ENCODE measurements around the gene ANKRD30A.
"Not testable (repeated sequence)": the region's sequence is repeated elsewhere in the genome, so short reads cannot be mapped to it uniquely, and the experiment has no call there.

Gene ANKRD30A, protein sequence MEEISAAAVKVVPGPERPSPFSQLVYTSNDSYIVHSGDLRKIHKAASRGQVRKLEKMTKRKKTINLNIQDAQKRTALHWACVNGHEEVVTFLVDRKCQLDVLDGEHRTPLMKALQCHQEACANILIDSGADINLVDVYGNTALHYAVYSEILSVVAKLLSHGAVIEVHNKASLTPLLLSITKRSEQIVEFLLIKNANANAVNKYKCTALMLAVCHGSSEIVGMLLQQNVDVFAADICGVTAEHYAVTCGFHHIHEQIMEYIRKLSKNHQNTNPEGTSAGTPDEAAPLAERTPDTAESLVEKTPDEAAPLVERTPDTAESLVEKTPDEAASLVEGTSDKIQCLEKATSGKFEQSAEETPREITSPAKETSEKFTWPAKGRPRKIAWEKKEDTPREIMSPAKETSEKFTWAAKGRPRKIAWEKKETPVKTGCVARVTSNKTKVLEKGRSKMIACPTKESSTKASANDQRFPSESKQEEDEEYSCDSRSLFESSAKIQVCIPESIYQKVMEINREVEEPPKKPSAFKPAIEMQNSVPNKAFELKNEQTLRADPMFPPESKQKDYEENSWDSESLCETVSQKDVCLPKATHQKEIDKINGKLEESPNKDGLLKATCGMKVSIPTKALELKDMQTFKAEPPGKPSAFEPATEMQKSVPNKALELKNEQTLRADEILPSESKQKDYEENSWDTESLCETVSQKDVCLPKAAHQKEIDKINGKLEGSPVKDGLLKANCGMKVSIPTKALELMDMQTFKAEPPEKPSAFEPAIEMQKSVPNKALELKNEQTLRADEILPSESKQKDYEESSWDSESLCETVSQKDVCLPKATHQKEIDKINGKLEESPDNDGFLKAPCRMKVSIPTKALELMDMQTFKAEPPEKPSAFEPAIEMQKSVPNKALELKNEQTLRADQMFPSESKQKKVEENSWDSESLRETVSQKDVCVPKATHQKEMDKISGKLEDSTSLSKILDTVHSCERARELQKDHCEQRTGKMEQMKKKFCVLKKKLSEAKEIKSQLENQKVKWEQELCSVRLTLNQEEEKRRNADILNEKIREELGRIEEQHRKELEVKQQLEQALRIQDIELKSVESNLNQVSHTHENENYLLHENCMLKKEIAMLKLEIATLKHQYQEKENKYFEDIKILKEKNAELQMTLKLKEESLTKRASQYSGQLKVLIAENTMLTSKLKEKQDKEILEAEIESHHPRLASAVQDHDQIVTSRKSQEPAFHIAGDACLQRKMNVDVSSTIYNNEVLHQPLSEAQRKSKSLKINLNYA (N-terminal part only)

DNA sequence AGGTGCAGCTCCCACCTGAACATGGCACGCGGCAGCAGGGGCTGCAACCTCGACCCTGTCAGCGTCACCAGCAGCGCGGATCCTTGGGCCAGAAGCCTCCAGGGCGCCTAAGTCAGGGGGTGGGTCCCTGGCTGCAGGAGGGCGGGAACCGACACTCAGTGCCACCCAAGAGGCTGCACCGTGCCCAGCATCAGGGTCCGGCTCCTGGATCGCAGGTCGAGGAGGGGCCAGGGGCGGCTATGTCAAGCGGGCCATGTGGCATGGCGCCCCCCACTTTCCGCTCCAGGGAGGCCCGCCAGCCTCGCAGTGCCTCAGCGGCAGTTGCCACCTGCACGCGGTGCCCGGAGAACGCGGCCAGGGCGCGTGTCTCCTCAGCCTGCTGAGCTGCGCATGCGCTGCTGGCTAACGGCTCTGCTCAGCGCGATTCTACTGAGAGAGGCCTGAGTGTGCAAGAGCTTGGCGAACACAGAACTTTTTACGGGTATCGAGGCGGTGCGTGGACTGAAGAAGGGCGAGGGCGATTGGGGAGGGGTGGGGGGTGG, at the start of gene ANKRD30A:
Gene ANKRD30A, plus strand, starts transcription at position 408 of the 542 bp plus-strand sequence. CDS start 190 bp downstream, outside the sequence.
- TF ChIP-seq, protein P1, sequence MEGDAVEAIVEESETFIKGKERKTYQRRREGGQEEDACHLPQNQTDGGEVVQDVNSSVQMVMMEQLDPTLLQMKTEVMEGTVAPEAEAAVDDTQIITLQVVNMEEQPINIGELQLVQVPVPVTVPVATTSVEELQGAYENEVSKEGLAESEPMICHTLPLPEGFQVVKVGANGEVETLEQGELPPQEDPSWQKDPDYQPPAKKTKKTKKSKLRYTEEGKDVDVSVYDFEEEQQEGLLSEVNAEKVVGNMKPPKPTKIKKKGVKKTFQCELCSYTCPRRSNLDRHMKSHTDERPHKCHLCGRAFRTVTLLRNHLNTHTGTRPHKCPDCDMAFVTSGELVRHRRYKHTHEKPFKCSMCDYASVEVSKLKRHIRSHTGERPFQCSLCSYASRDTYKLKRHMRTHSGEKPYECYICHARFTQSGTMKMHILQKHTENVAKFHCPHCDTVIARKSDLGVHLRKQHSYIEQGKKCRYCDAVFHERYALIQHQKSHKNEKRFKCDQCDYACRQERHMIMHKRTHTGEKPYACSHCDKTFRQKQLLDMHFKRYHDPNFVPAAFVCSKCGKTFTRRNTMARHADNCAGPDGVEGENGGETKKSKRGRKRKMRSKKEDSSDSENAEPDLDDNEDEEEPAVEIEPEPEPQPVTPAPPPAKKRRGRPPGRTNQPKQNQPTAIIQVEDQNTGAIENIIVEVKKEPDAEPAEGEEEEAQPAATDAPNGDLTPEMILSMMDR (IDR thresholded peaks at IDR 0.05; ENCODE audit: insufficient read depth, low read depth, low read length, missing control alignments) = no peak
- DNase-seq (ENCODE audit: low read depth) = no peak
- no peak within 1 kb of the TSS for H3K4me3 ChIP-seq (ENCODE audit: low read depth, low read length)

DNA sequence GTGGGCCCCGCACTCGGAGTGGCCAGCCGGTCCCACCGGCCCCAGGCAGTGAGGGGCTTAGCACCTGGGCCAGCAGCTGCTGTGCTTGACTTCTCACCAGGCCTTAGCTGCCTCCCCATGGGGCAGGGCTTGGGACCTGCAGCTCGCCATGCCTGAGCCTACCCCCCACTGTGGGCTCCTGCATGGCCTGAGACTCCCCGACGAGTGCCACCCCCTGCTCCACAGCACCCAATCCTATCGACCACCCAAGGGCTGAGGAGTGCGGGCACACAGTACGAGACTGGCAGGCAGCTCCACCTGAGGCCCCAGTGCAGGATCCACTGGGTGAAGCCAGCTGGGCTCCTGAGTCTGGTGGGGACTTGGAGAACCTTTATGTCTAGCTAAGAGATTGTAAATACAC, 49.3 kb upstream of the ANKRD30A start:
- DNase-seq (ENCODE audit: low read depth); H3K4me3 ChIP-seq (ENCODE audit: low read depth, low read length): not testable (repeated sequence)

DNA sequence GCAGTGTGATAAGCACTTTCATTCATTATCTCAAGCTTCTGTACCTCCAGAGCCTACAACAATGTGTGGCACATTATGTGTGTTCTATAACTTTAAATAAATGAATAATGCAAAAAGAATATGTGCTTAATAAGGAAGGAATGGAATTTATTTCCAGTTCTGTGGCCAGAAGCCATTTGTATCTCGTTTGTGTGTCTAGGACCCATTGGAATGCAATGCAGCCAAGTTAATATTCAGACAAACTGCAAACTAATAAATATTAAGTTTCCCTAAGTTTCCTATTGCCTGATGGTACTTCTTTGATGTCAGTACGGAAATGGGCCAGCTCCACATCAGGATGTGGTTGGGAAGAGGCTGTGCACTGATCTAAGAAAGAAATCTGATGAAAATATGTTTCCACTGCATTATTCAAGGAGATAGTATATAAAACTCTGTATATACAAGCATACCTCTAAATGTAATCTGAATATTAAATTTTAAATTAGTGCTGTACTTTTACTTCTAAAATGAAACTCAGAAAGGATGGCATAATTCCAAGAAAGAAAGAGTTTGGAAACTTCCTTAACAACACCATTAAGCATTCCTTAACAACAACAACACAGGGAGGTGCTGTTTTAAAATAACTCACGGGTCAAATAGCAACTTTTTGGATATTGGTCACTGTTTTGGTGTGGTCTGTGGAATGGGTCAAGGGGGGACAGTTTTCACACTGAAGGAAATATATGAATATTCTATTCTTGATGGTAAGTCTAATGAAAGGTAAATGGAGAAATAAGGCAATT, 29.4 kb upstream of the ANKRD30A start:
- no peak overlapping the region for H3K4me3 ChIP-seq (ENCODE audit: low read depth, low read length)
- no peak for DNase-seq (ENCODE audit: low read depth)
- TF ChIP-seq, protein P1 (IDR thresholded peaks at IDR 0.05; ENCODE audit: insufficient read depth, low read depth, low read length, missing control alignments) = no peak

DNA sequence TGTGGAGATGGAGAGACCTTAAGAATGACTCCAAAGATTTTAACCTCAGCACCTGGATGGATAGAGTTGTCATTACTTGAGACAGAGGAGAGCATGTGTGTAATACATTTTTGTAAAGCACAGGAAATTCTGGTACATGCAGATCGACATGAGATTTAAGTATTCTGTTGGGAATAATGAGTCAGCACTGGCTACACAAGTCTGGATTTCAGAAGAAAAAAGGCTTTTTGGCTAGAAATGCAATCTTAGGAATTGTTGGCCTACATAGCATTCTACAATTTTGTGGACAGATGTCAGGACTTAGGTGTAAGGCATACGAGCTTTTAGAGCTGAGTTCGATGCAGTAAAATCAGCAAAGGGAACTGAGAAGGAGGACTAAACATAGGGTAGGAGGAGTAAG, 24.1 kb upstream of the ANKRD30A start:
- no peak for DNase-seq (ENCODE audit: low read depth)
- TF ChIP-seq, protein P1 (IDR thresholded peaks at IDR 0.05; ENCODE audit: insufficient read depth, low read depth, low read length, missing control alignments) = no peak
- no peak overlapping the region for H3K4me3 ChIP-seq (ENCODE audit: low read depth, low read length)

DNA sequence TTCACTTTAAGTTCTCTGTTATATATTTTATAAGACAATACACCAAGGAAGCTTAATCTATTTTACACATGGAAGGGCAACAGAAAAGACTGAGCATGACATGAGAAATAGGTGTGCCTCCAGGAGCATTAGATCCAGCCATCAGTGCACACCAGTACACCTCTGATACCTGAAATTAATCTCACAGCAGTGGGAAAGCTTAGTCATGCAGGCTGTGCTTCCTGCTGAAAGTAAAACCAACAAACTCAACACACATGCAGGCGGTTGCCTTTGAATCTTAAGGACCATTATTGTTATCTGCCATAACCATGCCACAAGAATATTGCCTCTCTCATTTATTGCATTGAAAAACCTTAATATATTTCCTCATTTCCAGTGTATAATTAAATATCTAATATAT, 16.4 kb upstream of the ANKRD30A start:
- no peak for DNase-seq (ENCODE audit: low read depth)
- no peak overlapping the region for H3K4me3 ChIP-seq (ENCODE audit: low read depth, low read length)
- TF ChIP-seq, protein P1 (IDR thresholded peaks at IDR 0.05; ENCODE audit: insufficient read depth, low read depth, low read length, missing control alignments) = no peak

DNA sequence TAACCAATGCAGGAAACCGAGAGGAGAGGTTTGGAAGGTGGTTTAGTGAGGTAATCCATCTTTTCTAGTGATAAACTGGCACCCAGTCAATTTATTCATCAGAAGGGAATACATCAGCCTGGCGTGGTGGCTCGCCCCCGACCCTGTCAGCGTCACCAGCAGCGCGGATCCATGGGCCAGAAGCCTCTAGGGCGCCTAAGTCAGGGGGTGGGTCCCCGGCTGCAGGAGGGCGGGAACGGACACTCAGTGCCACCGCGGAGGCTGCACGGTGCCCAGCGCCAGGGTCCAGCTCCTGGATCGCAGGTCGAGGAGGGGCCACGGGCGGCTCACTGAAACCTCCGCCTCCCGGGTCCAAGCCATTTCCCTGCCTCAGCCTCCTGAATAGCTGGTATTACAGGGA, 866 bp upstream of the ANKRD30A start:
- no peak overlapping the region for H3K4me3 ChIP-seq (ENCODE audit: low read depth, low read length)
- TF ChIP-seq, protein P1 (IDR thresholded peaks at IDR 0.05; ENCODE audit: insufficient read depth, low read depth, low read length, missing control alignments) = no peak
- DNase-seq (ENCODE audit: low read depth) = no peak

Measured in GM12865 (cell line).